Daoy (cell line): ENCODE results near the gene C10orf90. TPM values are rescaled to one million over a fixed set of nuclear protein-coding genes. Genes with fewer than 3 reads are reported as not detected.
A peak's percentile ranks its signal among the peaks of the same experiment; 100 is the strongest.

ENCODE experiments used
- DNase-seq: peaks from one replicate; pipeline ENCODE4 v3.0.0-alpha.2; 2015; ENCODE audit warnings: low read depth
- total RNA-seq: library from RNA; depleted of rRNA; stranded (reverse); fragments of >200 nt; shearing (Covaris generic); gene quantifications from 2 replicates; pipeline ENCODE4 v1.2.3, GENCODE V29; 2014

Gene C10orf90
- total RNA-seq, 1 experiment from 2014 or later, result 1.4 TPM

- DNase-seq, result peak; percentile 94
Measured at GRCh38 chr10:126459878-126460481, 210.5 kb downstream of the C10orf90 start.

GRCh38 chr10:126459032-126459831, 211.3 kb downstream of the C10orf90 start:
- peak; percentile 69 for DNase-seq

GRCh38 chr10:126458466-126458865, 212.0 kb downstream of the C10orf90 start:
- DNase-seq, result peak; percentile 60

- DNase-seq, result no peak
Measured at GRCh38 chr10:126456632-126457031, 213.9 kb downstream of the C10orf90 start.

- no peak for DNase-seq
Measured at GRCh38 chr10:126455766-126456405, 214.6 kb downstream of the C10orf90 start.

GRCh38 chr10:126455036-126455765, 215.3 kb downstream of the C10orf90 start:
- no peak for DNase-seq

- no peak for DNase-seq
Measured at GRCh38 chr10:126454045-126454751, 216.3 kb downstream of the C10orf90 start.

GRCh38 chr10:126452245-126452644, 218.2 kb downstream of the C10orf90 start:
- DNase-seq, result no peak

GRCh38 chr10:126448091-126448490, 222.4 kb downstream of the C10orf90 start:
- DNase-seq, result no peak

GRCh38 chr10:126439942-126440341, 230.6 kb downstream of the C10orf90 start:
- DNase-seq, result peak; percentile 8

- DNase-seq, result no peak
Measured at GRCh38 chr10:126438407-126438783, 232.1 kb downstream of the C10orf90 start.

GRCh38 chr10:126437635-126438406, 232.7 kb downstream of the C10orf90 start:
- DNase-seq, result no peak

GRCh38 chr10:126434235-126434634, 236.3 kb downstream of the C10orf90 start:
- no peak for DNase-seq

GRCh38 chr10:126433351-126433750, 237.1 kb downstream of the C10orf90 start:
- DNase-seq, result peak; percentile 48

GRCh38 chr10:126432507-126432906, 238.0 kb downstream of the C10orf90 start:
- DNase-seq, result no peak

- no peak for DNase-seq
Measured at GRCh38 chr10:126431816-126432215, 238.7 kb downstream of the C10orf90 start.

GRCh38 chr10:126430512-126430911, 240.0 kb downstream of the C10orf90 start:
- DNase-seq, result no peak

GRCh38 chr10:126429275-126429674, 241.2 kb downstream of the C10orf90 start:
- DNase-seq, result no peak

GRCh38 chr10:126425489-126426065, 244.9 kb downstream of the C10orf90 start:
- DNase-seq, result no peak

- no peak for DNase-seq
Measured at GRCh38 chr10:126425032-126425431, 245.5 kb downstream of the C10orf90 start.
